GM18517 (cell line): ENCODE measurements around the gene CAMK2D.

Experiments
- ATAC-seq: cut with Tn5 transposase; IDR thresholded peaks from one replicate; pipeline ENCODE4 v1.9.1; 2021; ENCODE audit warnings: mild to moderate bottlenecking, moderate library complexity; ENCODE audit not compliant: unreplicated experiment

CAMK2D gene

GRCh38 chr4:113407409-113407808 lies 354.1 kb downstream of the CAMK2D start:
- ATAC-seq, result no peak

GRCh38 chr4:113406723-113407016 lies 354.9 kb downstream of the CAMK2D start:
- no peak for ATAC-seq

- no peak for ATAC-seq
Measured at GRCh38 chr4:113405874-113406722, 355.4 kb downstream of the CAMK2D start.

GRCh38 chr4:113404841-113405240 lies 356.7 kb downstream of the CAMK2D start:
- no peak for ATAC-seq

GRCh38 chr4:113404167-113404571 lies 357.4 kb downstream of the CAMK2D start:
- ATAC-seq, result no peak
